Activated naive CD8-positive, alpha-beta T cell (primary cell): ENCODE results near the gene ASTN2.
"Not testable (repeated sequence)": the region's sequence is repeated elsewhere in the genome, so short reads cannot be mapped to it uniquely, and the experiment has no call there.

Experiments
- H3K27ac Mint-ChIP-seq: one replicate; pipeline ENCODE4 v1.8.0; 2021; ENCODE audit warnings: mixed read lengths
- H3K27me3 Mint-ChIP-seq: one replicate; pipeline ENCODE4 v1.8.0; 2021; ENCODE audit warnings: mixed read lengths
- H3K36me3 Mint-ChIP-seq: one replicate; pipeline ENCODE4 v1.8.0; 2021; ENCODE audit warnings: mixed read lengths
- H3K4me1 Mint-ChIP-seq: one replicate; pipeline ENCODE4 v1.8.0; 2021; ENCODE audit warnings: low read depth, mixed read lengths
- H3K4me3 Mint-ChIP-seq: one replicate; pipeline ENCODE4 v1.8.0; 2021; ENCODE audit warnings: mild to moderate bottlenecking, mixed read lengths
- H3K9me3 Mint-ChIP-seq: one replicate; pipeline ENCODE4 v1.8.0; 2021; ENCODE audit warnings: low read depth, mixed read lengths

ASTN2 gene

DNA sequence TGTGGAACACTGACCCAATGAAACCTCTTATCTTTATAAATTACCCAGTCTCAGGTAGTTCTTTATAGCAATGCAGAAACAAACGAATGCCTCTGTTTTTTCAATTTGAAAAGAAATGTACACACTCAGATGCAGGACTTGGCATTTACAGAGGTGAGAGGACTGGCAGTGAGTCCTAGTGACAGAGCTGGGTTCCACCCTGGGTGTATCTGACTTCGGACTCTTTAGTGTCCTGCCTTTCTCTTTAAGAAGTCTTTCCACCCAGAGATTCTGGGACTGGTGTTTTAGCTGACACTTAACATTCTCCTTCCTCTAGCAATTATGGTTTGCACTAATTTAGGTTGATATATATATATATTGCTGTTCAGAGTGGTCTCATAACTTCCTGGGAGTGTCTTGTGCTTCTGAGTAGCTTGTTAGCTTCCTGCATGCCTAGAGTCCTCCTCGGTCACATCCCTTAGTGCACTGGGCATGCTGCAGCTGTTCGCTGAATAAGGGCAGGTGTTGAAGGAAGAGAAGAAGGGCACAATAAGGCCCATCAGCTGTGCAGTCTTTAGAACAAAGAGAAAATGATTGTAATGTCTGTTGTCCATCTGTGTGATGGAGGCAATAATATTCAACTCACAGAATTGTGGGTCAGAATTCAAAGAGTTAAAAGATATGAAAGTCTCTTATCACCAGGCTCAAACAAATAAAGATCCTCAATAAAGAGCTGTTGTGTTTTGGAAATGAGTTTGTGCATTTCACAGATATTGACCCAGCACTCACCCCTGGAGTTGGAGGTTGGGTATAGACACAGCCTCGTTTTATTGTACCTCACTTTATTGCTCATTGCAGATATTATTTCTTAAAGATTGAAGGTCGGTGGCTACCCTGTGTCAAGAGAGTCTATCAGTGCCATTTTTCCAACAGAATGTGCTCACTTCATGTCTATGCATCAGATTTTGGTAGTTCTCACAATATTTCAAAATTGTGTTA is 540.6 kb downstream of the ASTN2 start:
- Mint-ChIP-seq H3K36me3 (no peaks in the 10 kb centered on the region), H3K4me3 (no peak overlapping the region), H3K9me3 (peaks cover 12% of the 10 kb centered on the region), H3K27me3 (peaks cover 4% of the 10 kb centered on the region), H3K4me1 (no peaks in the 10 kb centered on the region), H3K27ac (no peak overlapping the region)

DNA sequence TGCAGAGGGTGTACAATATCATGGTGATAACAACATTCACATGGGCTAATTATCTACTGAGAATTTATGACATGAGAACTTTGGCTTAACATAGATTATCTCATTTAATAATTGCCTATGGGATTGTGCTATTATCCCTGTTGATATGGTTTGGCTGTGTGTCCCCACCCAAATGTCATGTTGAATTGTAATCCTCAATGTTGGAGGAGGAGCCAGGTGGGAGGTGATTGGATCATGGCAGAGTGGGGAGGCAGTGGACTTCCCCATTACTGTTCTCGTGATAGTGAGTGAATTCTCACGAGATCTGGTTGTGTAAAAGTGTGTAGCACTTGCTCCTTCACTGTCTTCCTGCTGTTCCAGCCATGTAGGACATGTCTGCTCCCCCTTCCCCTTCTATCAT is 541.4 kb downstream of the ASTN2 start:
- Mint-ChIP-seq H3K4me3 (no peak overlapping the region), H3K4me1 (no peaks in the 10 kb centered on the region)

DNA sequence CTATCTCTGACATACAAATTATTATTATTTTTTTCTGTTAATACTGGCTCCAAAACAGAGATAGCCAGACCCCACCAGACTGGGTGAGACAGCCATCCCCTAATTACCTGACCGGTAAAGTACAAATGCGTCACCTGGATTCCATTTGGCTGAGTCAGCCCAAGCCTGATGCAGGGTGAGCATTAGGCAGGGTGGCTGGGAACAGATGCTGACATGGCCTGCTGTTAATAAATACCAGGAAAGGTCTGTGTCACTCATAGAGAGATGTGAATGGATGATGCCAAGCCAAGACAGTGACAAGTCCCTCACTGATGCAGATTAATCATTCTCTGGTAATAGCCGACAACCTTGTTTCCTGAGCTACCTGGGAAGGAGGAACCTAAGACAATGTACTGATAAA is 544.3 kb downstream of the ASTN2 start:
- Mint-ChIP-seq H3K4me3 (no peak overlapping the region), H3K27ac (no peak overlapping the region), H3K9me3 (no peaks in the 10 kb centered on the region), H3K36me3 (no peaks in the 10 kb centered on the region), H3K4me1 (no peaks in the 10 kb centered on the region), H3K27me3 (peaks cover 6% of the 10 kb centered on the region)

More for the DNA sequence above, 541.4 kb downstream of the ASTN2 start:
- no peaks in the 10 kb centered on the region for H3K36me3 Mint-ChIP-seq
- no peak overlapping the region for H3K27ac Mint-ChIP-seq
- peaks cover 12% of the 10 kb centered on the region for H3K9me3 Mint-ChIP-seq
- peaks cover 4% of the 10 kb centered on the region for H3K27me3 Mint-ChIP-seq

DNA sequence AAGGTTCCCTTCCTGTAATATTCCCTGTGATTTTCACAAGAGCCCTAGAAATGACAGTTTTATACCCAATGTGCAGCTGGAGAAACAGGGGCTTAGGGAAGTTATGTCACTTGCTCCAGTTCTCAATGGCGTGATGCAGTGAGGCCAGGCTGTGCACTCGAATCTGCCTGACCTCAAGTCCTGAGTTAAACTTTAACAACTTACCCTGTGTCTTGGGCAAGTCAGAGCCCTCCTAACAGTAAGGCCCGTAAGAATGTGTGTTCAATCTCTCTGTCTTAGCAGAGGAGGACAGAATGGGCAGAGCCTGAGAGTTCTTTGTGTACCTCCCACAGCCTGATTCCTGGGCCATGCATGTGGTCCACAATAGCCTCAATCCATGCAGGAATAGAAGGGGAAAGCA is 546.7 kb downstream of the ASTN2 start:
- no peak overlapping the region for H3K27ac Mint-ChIP-seq
- H3K4me3 Mint-ChIP-seq = no peak overlapping the region
- no peaks in the 10 kb centered on the region for H3K9me3 Mint-ChIP-seq
- H3K36me3 Mint-ChIP-seq = no peaks in the 10 kb centered on the region
- H3K27me3 Mint-ChIP-seq = peaks cover 6% of the 10 kb centered on the region
- H3K4me1 Mint-ChIP-seq = no peaks in the 10 kb centered on the region

DNA sequence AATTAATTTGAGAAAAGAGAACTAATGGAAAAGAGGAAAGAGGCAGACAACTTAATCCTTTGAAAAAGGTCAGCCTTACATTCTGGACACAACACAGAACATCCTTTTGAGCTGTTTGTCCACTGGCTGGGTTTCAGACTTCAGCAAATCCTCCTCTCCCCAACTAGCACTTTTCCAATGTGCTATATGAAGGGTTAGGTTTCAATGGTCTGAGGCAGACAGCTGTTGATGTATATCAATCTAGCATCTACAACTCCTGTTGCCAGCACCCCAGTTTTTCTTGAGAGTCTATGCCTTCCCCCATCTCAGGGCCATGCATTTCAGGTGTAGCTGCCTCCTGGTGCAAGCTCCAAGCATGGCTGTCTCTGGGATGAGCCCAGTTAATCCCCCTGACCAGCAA is 553.5 kb downstream of the ASTN2 start:
- no peaks in the 10 kb centered on the region for H3K36me3 Mint-ChIP-seq
- no peaks in the 10 kb centered on the region for H3K9me3 Mint-ChIP-seq
- H3K27me3 Mint-ChIP-seq = no peaks in the 10 kb centered on the region
- H3K4me3 Mint-ChIP-seq = no peak overlapping the region
- H3K4me1 Mint-ChIP-seq = no peaks in the 10 kb centered on the region
- H3K27ac Mint-ChIP-seq = no peak overlapping the region

DNA sequence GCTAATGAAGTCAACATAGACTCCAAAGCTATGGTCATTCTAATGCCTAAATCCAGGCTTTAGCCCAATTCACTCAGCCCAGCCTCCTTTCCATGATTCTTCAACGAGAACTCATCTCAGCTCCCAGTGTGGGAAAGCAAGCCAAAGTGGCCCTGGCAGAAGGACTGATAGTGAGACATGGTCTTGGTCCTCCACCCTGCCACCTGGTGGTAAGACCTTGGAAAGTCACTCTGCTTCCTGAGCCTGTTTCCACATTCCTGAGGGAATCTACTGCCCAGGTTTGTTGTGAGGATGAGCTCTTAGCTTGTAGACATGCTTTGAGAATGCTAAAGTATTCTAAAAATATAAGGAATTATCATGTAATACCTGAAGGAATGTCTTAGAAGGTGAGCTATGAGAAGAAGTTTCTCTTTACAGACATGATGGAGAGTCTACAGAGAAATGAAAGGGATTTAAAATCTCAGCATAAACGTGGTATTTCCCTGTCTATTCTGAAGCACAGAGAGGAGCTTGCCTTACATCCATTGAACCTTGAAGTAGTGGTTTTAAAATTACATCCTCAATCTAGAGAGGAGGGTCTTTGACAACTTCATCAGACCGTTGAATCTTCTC is 554.2 kb downstream of the ASTN2 start:
- Mint-ChIP-seq H3K9me3 (no peaks in the 10 kb centered on the region), H3K27ac (no peak overlapping the region), H3K36me3 (no peaks in the 10 kb centered on the region), H3K4me3 (no peak overlapping the region), H3K27me3 (no peaks in the 10 kb centered on the region), H3K4me1 (no peaks in the 10 kb centered on the region)

DNA sequence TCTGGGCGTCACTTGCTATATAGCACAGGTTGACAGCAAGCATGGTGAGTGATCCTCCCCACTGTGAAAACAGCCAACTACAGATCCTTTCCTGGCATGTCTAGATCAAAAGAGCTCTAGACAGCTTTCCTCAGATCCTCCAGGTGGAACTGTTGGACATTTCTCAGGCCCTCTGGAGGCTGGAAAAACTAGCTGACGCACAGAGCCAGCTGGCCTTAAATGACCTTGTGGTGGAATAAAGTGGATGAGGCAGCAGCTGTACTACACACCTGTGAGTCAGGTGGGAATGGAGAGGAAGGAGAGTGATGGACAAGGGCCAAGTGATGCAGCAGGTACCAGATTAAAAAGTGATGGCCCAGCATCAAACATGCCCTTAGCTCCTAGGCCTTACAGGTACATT is 555.1 kb downstream of the ASTN2 start:
- Mint-ChIP-seq H3K27me3 (no peaks in the 10 kb centered on the region), H3K9me3 (no peaks in the 10 kb centered on the region), H3K36me3 (no peaks in the 10 kb centered on the region), H3K27ac (no peak overlapping the region), H3K4me3 (no peak overlapping the region), H3K4me1 (no peaks in the 10 kb centered on the region)

DNA sequence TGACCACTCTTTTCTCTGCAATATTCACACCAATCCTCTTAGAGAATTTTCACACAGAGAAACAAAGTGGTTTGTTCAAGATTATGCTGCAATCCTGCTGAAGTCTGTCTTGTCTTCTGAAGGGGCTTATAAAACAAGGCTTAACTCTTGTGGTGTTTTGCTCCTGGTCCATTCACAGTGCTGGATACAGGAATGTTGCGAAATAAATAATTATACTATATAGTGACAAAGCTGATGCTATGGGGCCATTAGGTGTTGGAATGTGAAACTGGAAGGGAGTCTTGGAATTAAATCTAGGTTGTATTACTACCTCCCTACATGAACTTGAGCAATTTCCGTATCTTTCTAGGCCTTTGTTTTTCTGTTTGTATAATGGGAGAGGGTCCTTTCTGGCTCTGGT is 557.5 kb downstream of the ASTN2 start:
- Mint-ChIP-seq H3K27me3 (no peaks in the 10 kb centered on the region), H3K4me3 (no peak overlapping the region), H3K27ac (no peak overlapping the region), H3K4me1 (no peaks in the 10 kb centered on the region), H3K36me3 (no peaks in the 10 kb centered on the region), H3K9me3 (no peaks in the 10 kb centered on the region)

DNA sequence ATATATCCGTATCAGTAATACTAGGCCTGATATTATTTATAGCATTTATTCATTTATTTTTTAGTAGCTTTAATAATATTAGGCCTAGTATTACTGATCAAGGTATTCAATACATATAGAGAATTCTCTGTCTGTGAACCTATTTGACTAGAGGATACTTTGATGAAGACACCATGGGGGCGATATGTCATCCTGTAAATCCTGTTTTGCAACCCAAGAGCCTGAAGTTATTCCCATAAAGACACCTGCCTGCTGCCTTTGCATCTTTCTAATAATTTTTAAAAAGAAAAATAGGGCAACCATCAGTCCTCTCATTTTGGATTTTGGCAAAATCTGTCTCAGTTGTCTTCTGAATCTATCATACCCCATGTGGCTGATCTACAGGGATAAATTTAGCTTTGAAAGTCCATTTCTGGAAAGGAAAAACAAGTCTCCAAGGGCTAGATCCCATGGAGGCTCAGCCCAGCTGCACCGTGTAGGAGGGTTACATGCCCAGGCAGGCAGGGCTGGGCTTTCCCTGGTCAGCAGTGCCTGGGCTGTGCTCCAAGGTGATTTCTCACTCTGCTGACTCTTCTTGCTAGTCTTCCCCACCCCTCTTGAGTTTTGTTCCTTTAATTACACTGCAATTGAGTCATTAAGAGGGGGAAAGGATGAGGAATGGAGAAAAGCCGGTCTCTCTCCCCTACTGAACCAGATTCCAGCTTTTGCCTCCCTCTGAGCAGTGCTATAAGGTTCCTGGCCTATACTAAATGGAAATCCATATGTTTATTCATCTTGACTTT is 558.8 kb downstream of the ASTN2 start:
- no peaks in the 10 kb centered on the region for H3K4me1 Mint-ChIP-seq
- H3K4me3 Mint-ChIP-seq = no peak overlapping the region
- no peaks in the 10 kb centered on the region for H3K36me3 Mint-ChIP-seq
- no peak overlapping the region for H3K27ac Mint-ChIP-seq
- no peaks in the 10 kb centered on the region for H3K27me3 Mint-ChIP-seq
- no peaks in the 10 kb centered on the region for H3K9me3 Mint-ChIP-seq

DNA sequence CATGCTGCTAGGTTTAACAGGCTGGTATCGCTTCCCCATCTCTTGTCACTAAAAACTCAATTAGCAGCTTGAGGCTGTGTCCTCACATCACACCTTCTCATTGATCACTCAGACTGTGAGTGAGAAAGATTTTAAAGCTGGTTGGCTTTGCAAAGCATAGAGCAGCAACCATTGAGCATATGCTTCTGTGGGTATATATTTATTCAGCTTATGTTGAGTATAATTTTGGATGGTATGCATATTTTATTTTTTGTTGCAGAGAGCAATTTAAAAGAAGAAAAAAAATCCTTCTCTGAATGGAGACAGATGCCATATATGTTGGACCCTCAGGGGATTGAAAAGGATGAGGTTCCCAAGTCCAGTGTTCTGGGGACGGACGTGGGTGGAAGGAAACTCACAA is 565.1 kb downstream of the ASTN2 start:
- H3K27ac Mint-ChIP-seq = no peak overlapping the region
- no peak overlapping the region for H3K4me3 Mint-ChIP-seq
- no peaks in the 10 kb centered on the region for H3K36me3 Mint-ChIP-seq
- H3K27me3 Mint-ChIP-seq = no peaks in the 10 kb centered on the region
- H3K4me1 Mint-ChIP-seq = no peaks in the 10 kb centered on the region
- no peaks in the 10 kb centered on the region for H3K9me3 Mint-ChIP-seq

DNA sequence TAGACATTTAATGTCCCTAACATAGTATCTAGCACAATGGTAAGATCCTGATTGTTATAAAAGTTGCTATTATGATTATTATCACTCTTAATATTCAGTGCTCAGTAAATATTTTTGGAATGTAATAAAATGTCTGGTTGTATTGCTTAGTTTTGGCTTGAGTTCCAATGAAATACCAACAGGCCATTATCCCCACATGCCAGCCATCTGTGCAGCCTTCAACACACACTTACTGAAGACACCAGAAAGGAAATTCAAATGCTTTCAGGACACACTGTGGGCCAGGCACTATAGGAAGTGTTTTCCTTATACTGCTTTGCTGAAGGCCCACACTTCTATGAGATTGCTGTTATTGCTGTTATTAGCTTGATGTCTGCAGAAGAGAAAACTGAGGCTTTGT is 570.2 kb downstream of the ASTN2 start:
- Mint-ChIP-seq H3K9me3 (no peaks in the 10 kb centered on the region), H3K4me1 (no peaks in the 10 kb centered on the region), H3K36me3 (no peaks in the 10 kb centered on the region), H3K27ac (no peak overlapping the region), H3K4me3 (no peak overlapping the region), H3K27me3 (no peaks in the 10 kb centered on the region)

DNA sequence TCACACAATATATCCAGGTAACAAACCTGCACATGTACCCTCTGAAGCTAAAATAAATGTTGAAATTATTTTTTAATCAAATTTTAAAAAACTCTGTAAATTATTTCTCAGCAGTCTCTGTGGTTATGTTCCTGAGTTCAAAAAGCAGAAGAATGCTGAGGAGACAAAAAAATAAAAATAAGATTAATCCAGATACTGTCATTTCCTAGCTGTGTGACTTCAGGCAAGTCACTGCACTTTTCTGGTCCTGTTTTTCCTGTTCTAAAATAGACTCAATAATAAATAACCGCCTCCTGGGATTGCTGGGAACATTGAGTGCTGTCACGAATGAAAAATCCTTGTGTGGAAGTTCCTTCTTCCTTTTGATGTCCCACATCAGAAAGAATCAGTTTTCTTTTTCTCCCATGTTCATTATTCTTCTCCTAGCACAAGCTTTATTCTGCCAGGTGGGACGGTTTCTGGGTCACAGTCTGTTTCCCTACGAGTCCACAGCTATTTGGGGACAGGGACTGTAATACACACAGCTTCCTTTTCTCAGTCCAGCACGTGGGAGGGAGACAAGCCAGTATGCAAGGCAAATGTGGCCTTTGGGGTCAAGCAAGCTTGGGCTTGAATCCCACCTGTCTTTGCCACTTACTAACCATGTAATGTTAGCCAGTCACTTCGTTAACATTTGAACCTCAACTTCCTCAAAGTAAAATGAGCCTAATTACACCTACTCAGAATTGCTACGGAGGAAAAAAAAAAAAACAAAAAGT is 570.8 kb downstream of the ASTN2 start:
- Mint-ChIP-seq H3K4me1 (no peaks in the 10 kb centered on the region), H3K4me3 (no peak overlapping the region), H3K27me3 (no peaks in the 10 kb centered on the region), H3K36me3 (no peaks in the 10 kb centered on the region), H3K27ac (no peak overlapping the region), H3K9me3 (no peaks in the 10 kb centered on the region)

DNA sequence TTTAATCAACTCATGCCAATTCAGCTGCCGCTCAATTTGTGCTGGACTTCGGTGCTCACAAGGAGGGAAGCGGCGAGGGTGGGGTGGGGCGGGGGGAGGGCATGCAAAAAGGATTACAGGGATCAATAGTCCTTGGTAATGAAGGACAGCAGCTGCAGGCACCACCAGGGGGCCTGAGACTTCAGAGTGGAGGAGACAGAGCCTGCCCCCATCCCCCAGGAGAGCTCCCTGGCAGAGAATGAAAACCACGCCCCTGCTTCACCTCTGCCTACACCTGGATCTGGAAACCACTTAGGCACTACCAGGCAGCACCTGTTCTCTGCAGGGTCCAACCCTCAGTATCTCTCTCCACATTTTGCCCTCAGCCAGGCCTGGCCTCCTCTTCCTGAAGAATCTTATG is 572.2 kb downstream of the ASTN2 start:
- Mint-ChIP-seq H3K27ac (no peak overlapping the region), H3K4me1 (no peaks in the 10 kb centered on the region), H3K27me3 (no peaks in the 10 kb centered on the region), H3K36me3 (no peaks in the 10 kb centered on the region), H3K9me3 (no peaks in the 10 kb centered on the region), H3K4me3 (no peak overlapping the region)

DNA sequence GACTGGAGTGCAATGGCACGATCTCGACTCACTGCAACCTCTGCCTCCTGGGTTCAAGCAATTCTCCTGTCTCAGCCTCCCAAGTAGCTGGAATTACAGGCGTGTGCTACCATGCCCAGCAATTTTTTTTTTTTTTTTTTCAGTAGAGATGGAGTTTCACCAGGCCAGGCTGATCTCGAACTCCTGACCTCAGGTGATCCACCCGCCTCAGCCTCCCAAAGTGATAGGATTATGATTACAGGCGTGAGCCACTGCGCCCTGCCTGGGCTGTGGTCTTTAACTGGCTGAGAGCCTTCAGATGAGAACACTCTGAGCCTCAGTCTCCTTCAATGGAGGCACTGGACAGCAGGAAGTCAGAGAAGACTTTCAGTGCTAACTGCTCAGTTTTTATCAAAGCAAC is 576.4 kb downstream of the ASTN2 start:
- H3K4me3 Mint-ChIP-seq, H3K27me3 Mint-ChIP-seq, H3K4me1 Mint-ChIP-seq, H3K9me3 Mint-ChIP-seq, H3K27ac Mint-ChIP-seq, H3K36me3 Mint-ChIP-seq: not testable (repeated sequence)
